ENCODE data around the gene SERTAD1.

DNA sequence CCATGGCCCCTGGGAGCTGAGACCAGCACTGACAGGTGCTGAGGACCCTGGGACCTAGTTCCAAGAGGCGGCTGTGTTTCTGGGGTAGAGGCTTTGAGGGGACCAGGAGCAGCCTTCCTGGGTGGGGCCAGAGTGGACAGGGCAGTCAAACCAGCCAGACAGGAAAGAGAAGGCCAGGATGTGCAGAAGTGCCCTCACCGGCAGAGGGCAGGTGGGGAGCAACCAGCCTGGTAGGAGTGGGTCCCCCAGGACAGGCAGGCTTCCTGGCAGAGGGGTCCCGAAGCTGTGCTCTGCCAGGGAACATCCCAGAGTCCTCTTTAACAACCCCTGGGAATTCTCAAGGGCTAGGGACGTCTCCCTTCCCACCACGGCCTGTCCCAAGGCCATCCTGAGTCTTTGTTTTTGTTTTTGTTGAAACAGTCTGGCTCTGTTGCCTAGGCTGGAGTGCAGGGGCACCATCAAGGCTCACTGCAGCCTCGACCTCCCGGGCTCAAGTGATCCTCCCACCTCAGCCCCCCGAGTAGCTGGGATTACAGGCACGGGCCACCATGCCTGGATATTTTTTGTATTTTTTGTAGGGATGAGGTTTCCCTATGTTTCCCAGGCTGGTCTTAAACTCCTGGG lies 32.8 kb downstream of the SERTAD1 start:
- TF ChIP-seq, protein P1, sequence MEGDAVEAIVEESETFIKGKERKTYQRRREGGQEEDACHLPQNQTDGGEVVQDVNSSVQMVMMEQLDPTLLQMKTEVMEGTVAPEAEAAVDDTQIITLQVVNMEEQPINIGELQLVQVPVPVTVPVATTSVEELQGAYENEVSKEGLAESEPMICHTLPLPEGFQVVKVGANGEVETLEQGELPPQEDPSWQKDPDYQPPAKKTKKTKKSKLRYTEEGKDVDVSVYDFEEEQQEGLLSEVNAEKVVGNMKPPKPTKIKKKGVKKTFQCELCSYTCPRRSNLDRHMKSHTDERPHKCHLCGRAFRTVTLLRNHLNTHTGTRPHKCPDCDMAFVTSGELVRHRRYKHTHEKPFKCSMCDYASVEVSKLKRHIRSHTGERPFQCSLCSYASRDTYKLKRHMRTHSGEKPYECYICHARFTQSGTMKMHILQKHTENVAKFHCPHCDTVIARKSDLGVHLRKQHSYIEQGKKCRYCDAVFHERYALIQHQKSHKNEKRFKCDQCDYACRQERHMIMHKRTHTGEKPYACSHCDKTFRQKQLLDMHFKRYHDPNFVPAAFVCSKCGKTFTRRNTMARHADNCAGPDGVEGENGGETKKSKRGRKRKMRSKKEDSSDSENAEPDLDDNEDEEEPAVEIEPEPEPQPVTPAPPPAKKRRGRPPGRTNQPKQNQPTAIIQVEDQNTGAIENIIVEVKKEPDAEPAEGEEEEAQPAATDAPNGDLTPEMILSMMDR (IDR thresholded peaks at IDR 0.05; ENCODE audit: insufficient read depth, low read length, poor library complexity, severe bottlenecking) = no peak
- no peak for TF ChIP-seq EZH2phosphoT487 (conservative IDR thresholded peaks at IDR 0.05; ENCODE audit: low read length)

Measured in SU-DHL-6 (cell line).